ENCODE results near the gene ESAM.

The ESAM gene

DNA sequence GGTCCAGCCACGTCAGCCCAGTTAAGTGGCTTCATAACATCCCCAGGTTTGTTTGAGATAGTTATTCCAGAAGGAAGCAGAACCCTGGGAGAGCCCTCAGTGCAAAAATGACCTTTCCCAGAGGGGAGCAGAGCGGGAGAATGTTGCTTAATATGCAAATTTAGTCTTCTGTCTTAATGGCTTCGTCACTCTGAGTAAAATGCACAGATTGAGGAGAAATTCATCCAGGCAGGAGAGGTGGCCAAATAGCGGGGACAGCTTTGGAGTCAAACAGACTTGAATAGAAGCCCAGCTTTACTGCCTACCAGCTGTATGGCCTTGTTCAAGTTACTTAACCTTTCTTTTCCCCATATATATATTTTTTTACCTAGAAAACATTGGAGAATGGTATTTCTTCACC lies 34.6 kb downstream of the ESAM start:
- no peak for DNase-seq

GRCh38 chr11:124725719-124726105 lies 36.4 kb downstream of the ESAM start:
- no peak for DNase-seq

- no peak for DNase-seq
Observed at GRCh38 chr11:124724979-124725718, 36.9 kb downstream of the ESAM start.

- DNase-seq = no peak
Observed at GRCh38 chr11:124722176-124722575, 39.9 kb downstream of the ESAM start.

GRCh38 chr11:124719534-124719933 lies 42.6 kb downstream of the ESAM start:
- DNase-seq = no peak

- no peak for DNase-seq
Observed at GRCh38 chr11:124718801-124719200, 43.3 kb downstream of the ESAM start.

DNA sequence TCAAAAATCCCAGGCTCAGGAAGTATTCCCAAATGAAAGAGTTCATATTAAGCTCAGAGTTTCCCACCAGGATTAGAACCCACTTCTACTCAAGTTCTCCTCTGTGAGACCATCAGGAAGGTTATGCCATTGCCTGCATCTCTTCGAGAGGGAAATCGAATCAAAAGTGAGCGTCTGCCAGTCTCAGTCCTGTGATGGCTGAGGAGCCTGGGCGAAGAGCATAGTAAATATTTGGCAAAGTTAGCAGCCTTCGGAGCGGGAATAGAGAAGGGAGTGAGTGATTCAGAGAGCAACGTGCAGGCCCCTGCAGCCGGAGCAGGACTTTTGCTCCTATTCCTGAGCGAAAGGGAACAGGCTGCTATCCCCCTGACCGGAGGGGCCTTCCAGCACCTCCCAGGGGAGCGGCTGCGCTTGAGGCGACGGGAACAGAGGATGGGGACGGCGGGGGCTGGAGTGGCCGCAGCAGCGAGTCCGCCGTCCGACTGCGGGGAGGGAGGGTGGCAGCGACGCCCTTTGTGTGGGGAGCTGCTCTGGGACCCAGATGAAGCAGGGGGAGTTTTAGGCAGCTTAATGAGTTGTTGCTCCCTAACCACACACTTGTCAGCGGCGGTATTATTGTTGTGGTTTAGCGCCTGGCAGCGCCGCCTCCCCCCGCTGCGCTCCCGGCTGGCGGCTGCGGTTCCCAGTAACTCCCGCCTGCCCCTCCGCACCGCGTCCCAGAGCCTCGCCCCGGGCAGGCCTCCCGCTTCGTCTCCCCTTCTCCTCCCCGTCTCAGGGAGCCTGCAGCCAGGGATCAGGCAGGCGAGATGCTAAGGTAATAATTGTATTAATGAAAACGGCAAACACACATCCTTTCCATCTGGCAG lies 44.1 kb downstream of the ESAM start:
- no peak for DNase-seq

DNA sequence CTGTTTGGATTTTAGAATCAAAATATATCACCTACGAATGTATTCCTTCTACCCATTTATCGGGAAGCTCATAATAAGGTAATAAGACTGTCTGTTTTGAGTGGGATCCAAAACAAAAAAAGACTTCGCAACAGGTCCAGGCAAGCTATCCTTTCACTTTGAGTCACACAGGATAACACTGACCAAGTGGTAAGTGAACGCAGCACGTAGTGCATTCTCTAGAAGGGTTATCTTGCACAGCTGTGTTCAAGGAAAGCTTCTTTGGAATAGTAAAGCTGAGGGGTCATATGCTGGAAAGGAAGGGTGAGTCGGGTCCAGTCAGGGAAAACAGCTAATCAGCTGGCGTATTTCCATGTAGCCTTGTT lies 44.7 kb downstream of the ESAM start:
- no peak for DNase-seq

DNA sequence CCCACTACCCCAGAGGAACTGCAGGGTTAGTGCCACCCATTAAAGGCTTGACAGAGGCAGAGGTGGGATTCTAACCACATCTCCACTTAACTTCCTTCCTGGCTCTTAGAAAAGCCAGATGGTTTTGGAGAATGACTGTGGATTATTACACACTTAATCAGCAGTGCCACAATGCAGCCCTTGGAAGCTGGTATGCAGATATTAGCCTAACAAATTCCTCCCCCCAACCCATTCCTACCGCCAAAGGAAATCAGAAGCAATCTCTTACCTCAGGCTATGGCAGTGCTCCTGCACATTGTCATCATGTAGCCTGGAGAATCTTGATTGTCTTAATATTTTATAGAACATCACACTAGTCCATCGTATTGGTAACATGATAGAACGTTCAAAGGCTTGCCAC lies 45.5 kb downstream of the ESAM start:
- no peak for DNase-seq

- no peak for DNase-seq
Observed at GRCh38 chr11:124712392-124712791, 49.7 kb downstream of the ESAM start.

- no peak for DNase-seq
Observed at GRCh38 chr11:124707829-124708228, 54.3 kb downstream of the ESAM start.

Data from SHP77 treated with DMSO at 0.1 percent for 48 hours (cell line).